Activated CD4-positive, alpha-beta T cell treated with anti-CD3 and anti-CD28 coated beads, Interleukin-2, Interleukin-6, amounts not matched to agents 100 ng/mL and 50 ng/mL, durations not matched to agents 16 hours and 8 hours (primary cell): ENCODE measurements around the gene OR51E2.

Experiments
- DNase-seq: peaks from one replicate; pipeline ENCODE4 v3.0.0-alpha.2; 2020

OR51E2 gene

DNA sequence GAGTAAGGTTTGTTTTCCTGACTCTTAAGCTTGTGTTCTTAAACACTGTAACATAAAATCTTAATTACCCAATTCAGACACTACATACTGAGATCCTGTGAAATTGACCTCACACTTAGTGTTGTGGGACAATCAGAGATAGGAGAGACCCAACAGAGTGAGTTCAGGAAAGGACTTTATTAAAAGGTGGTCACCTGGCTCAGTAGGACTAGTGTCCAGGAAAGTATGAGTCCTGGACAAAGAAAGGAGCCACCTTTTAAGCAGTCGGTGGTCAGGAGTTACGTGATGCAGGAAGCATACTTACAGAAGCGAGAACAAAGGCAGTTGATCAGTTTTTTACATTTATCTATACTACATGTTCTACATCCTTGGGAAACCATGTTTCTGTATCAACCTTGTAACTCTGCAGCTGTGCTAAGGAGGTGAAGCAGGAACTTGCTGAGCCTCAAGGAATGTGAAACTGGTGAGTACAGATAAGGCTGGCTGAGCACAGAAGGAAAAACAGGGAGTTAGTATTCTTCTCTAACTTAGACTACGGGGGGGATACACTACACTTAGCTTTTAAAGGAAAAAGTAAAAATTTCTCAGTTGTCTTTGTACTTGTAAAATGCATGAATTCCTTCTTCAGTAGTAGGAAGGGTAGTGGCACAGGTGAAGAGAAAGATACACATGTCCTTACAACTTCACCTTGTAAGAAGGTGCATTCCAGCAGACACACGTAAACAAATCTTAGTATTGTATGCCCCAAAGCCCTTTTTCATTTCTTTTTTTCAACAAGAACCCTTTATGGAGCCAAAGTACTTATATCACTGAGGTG, 38.8 kb downstream of the OR51E2 start:
- no peak for DNase-seq

GRCh38 chr11:4654635-4655369, 42.9 kb downstream of the OR51E2 start:
- no peak for DNase-seq

DNA sequence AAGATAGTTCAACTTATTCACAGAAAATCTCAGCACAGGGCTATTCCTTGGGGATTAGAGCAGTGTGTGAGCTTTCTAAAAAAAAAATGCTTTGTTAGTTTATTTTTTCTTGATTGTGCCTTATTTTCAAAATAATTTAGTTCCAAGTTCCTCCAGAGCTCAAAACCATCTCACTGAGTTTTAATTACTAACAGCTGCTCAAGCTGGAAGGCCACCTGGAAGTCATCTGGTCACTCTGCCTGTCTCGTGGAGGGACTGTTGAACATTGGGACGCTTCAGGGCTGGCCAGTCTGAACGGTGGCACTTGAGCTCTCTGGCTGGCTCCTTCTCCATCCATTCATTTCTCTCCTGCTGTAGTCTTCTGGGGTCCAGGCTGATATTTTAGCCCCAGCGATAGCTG, 49.9 kb downstream of the OR51E2 start:
- no peak for DNase-seq

GRCh38 chr11:4645974-4646373, 51.7 kb downstream of the OR51E2 start:
- no peak for DNase-seq

DNA sequence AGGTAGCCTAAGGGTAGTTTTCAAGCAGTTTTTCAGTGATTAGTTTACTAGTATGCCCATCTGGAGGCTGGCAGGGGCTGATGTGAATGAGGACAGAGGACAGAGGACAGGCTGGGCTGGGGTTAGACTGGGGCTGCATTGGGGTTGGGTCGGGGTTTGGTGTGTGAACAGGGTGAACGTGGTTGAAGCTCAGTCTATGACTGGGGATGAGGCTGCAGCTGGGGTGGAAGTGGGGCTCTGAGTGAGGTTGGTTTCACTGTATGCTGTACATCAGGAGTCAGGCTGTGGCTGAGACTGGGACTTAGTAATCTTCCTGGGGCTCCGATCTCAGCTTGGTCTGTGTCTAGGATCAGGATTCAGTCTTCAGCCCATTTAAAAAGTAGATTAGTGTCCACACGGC, 53.4 kb downstream of the OR51E2 start:
- DNase-seq: no peak

GRCh38 chr11:4643682-4644081, 54.0 kb downstream of the OR51E2 start, which contains the start of gene OR51E1:
TSS of gene OR51E1 (plus strand) at chr11:4643982. CDS start at chr11:4652527, 8,545 bp downstream.
- no peak for DNase-seq

DNA sequence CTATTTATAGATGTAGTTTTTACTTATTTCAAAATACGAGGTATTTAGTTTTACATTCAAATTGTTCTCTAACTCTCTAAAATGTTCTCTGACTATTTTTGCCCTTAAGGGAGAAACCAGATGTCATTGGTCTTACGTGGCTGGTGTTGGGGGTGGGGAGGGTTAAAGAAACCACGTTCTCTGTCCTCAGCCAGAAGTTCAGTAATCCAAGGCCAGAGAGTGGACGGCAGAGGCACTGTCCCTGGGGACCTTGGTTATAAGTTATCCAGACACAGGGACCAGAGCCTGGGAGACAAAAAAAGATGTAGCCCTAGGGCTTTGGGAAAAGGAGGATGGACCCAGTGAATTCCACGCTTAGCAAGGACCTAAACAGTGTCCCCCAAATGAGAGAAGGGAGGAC, 54.6 kb downstream of the OR51E2 start:
- no peak for DNase-seq

- DNase-seq: no peak
Measured at GRCh38 chr11:4642043-4642442, 55.6 kb downstream of the OR51E2 start.

- no peak for DNase-seq
Measured at GRCh38 chr11:4641501-4641900, 56.2 kb downstream of the OR51E2 start.

DNA sequence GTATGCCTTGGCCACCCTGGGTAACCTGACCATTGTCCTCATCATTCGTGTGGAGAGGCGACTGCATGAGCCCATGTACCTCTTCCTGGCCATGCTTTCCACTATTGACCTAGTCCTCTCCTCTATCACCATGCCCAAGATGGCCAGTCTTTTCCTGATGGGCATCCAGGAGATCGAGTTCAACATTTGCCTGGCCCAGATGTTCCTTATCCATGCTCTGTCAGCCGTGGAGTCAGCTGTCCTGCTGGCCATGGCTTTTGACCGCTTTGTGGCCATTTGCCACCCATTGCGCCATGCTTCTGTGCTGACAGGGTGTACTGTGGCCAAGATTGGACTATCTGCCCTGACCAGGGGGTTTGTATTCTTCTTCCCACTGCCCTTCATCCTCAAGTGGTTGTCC, 57.7 kb downstream of the OR51E2 start:
- no peak for DNase-seq

- no peak for DNase-seq
Measured at GRCh38 chr11:4637662-4638047, 60.0 kb downstream of the OR51E2 start.

GRCh38 chr11:4636962-4637661, 60.5 kb downstream of the OR51E2 start, which contains the start of gene OR51D1:
TSS of gene OR51D1 (plus strand) at chr11:4637477. CDS start at chr11:4639791, 2,314 bp downstream.
- peak; percentile 75 for DNase-seq

- no peak for DNase-seq
Measured at GRCh38 chr11:4636136-4636535, 61.5 kb downstream of the OR51E2 start.
